ENCODE results near the gene GLRA2.

GRCh38 chrX:14546190-14546589, 16.9 kb downstream of the GLRA2 start:
- no peak for TF ChIP-seq CTCF (IDR thresholded peaks at IDR 0.05)
- TF ChIP-seq REST (IDR thresholded peaks at IDR 0.05; ENCODE audit: insufficient read depth in 1 of 2, low read depth in 2 of 2, low read length in 1 of 2), result no peak
- no peak for TF ChIP-seq POLR2AphosphoS5 (IDR thresholded peaks at IDR 0.05; ENCODE audit: low read depth, low read length)
- no peak for TF ChIP-seq TCF7L2 (IDR thresholded peaks at IDR 0.05; ENCODE audit: low read depth, low read length)

Data from Panc1 (cell line).